Effector memory CD4-positive, alpha-beta T cell (primary cell): ENCODE results near the gene PLCB1.
"Not testable (repeated sequence)": the region's sequence is repeated elsewhere in the genome, so short reads cannot be mapped to it uniquely, and the experiment has no call there.

Experiments used
- DNase-seq, 3 donors: peaks; one replicate each; pipeline ENCODE4 v3.0.0-alpha.2; 2020
- H3K27ac ChIP-seq: 2 replicates; pipeline ENCODE4 v1.7.0; 2013; ENCODE audit warnings: mild to moderate bottlenecking, low read length, moderate library complexity; ENCODE audit not compliant: insufficient read depth, poor library complexity, severe bottlenecking
- H3K27me3 ChIP-seq: replicated peaks from 2 replicates; pipeline ENCODE4 v1.7.0; 2013; ENCODE audit warnings: mild to moderate bottlenecking, low read length; ENCODE audit not compliant: insufficient read depth, control insufficient read depth, poor library complexity, severe bottlenecking
- H3K36me3 ChIP-seq: 2 replicates; pipeline ENCODE4 v1.7.0; 2013; ENCODE audit warnings: mild to moderate bottlenecking, low read length, moderate library complexity; ENCODE audit not compliant: control insufficient read depth, insufficient read depth
- H3K4me1 ChIP-seq: 2 replicates; pipeline ENCODE4 v1.7.0; 2013; ENCODE audit warnings: low read length, mild to moderate bottlenecking; ENCODE audit not compliant: control insufficient read depth, insufficient read depth, poor library complexity, severe bottlenecking
- H3K4me3 ChIP-seq: 2 replicates; pipeline ENCODE4 v1.7.0; 2013; ENCODE audit warnings: low read length, low read depth, mild to moderate bottlenecking; ENCODE audit not compliant: insufficient read depth, poor library complexity, severe bottlenecking
- H3K9me3 ChIP-seq: 2 replicates; pipeline ENCODE4 v1.7.0; 2013; ENCODE audit warnings: mild to moderate bottlenecking, low read length, moderate library complexity; ENCODE audit not compliant: control insufficient read depth

The PLCB1 gene

GRCh38 chr20:8624616-8625015, 492.6 kb downstream of the PLCB1 start:
- Histone ChIP-seq H3K27ac (no peak overlapping the region), H3K27me3 (no peaks in the 10 kb centered on the region), H3K4me3 (no peak overlapping the region), H3K9me3 (no peaks in the 10 kb centered on the region), H3K4me1 (no peaks in the 10 kb centered on the region), H3K36me3 (no peaks in the 10 kb centered on the region)
- no peak for DNase-seq

GRCh38 chr20:8627340-8628004, 495.4 kb downstream of the PLCB1 start:
- Histone ChIP-seq H3K27me3 (no peaks in the 10 kb centered on the region), H3K4me1 (no peaks in the 10 kb centered on the region), H3K36me3 (no peaks in the 10 kb centered on the region), H3K27ac (no peak overlapping the region), H3K9me3 (no peaks in the 10 kb centered on the region), H3K4me3 (no peak overlapping the region)
- no peak for DNase-seq

GRCh38 chr20:8631271-8631670, 499.2 kb downstream of the PLCB1 start:
- H3K36me3 ChIP-seq, result no peaks in the 10 kb centered on the region
- no peak for DNase-seq
- no peaks in the 10 kb centered on the region for H3K4me1 ChIP-seq
- H3K9me3 ChIP-seq, result no peaks in the 10 kb centered on the region
- no peaks in the 10 kb centered on the region for H3K27me3 ChIP-seq
- H3K27ac ChIP-seq, result no peak overlapping the region
- no peak overlapping the region for H3K4me3 ChIP-seq

GRCh38 chr20:8633366-8633765, 501.3 kb downstream of the PLCB1 start:
- Histone ChIP-seq H3K27ac (no peak overlapping the region), H3K36me3 (no peaks in the 10 kb centered on the region), H3K4me3 (no peak overlapping the region), H3K27me3 (no peaks in the 10 kb centered on the region), H3K4me1 (no peaks in the 10 kb centered on the region), H3K9me3 (no peaks in the 10 kb centered on the region)
- DNase-seq, result no peak

- DNase-seq, result no peak
- H3K36me3 ChIP-seq, result no peaks in the 10 kb centered on the region
These were observed 503.0 kb downstream of the PLCB1 start for GRCh38 chr20:8635048-8635572.

GRCh38 chr20:8635837-8636236, 503.8 kb downstream of the PLCB1 start:
- Histone ChIP-seq H3K4me1 (no peaks in the 10 kb centered on the region), H3K27ac (no peak overlapping the region), H3K4me3 (no peak overlapping the region), H3K36me3 (no peaks in the 10 kb centered on the region), H3K9me3 (no peaks in the 10 kb centered on the region), H3K27me3 (no peaks in the 10 kb centered on the region)
- no peak for DNase-seq

More at GRCh38 chr20:8635048-8635572, 503.0 kb downstream of the PLCB1 start:
- no peak overlapping the region for H3K4me3 ChIP-seq
- H3K27me3 ChIP-seq, result no peaks in the 10 kb centered on the region
- no peaks in the 10 kb centered on the region for H3K9me3 ChIP-seq
- no peak overlapping the region for H3K27ac ChIP-seq
- H3K4me1 ChIP-seq, result no peaks in the 10 kb centered on the region

- H3K27ac ChIP-seq, result no peak overlapping the region
- no peaks in the 10 kb centered on the region for H3K9me3 ChIP-seq
- H3K4me1 ChIP-seq, result no peaks in the 10 kb centered on the region
- no peaks in the 10 kb centered on the region for H3K36me3 ChIP-seq
- no peaks in the 10 kb centered on the region for H3K27me3 ChIP-seq
- H3K4me3 ChIP-seq, result no peak overlapping the region
- DNase-seq, result no peak
These were observed 507.2 kb downstream of the PLCB1 start for GRCh38 chr20:8639112-8639778.

GRCh38 chr20:8640461-8640860, 508.4 kb downstream of the PLCB1 start:
- Histone ChIP-seq H3K27ac (no peak overlapping the region), H3K4me3 (no peak overlapping the region), H3K36me3 (no peaks in the 10 kb centered on the region), H3K4me1 (no peaks in the 10 kb centered on the region), H3K27me3 (no peaks in the 10 kb centered on the region), H3K9me3 (no peaks in the 10 kb centered on the region)
- no peak for DNase-seq

GRCh38 chr20:8642247-8642646, 510.2 kb downstream of the PLCB1 start:
- no peak overlapping the region for H3K27ac ChIP-seq
- no peak for DNase-seq
- no peaks in the 10 kb centered on the region for H3K4me1 ChIP-seq
- no peaks in the 10 kb centered on the region for H3K36me3 ChIP-seq
- no peak overlapping the region for H3K4me3 ChIP-seq
- H3K27me3 ChIP-seq, result no peaks in the 10 kb centered on the region
- no peaks in the 10 kb centered on the region for H3K9me3 ChIP-seq

- H3K27ac ChIP-seq, DNase-seq, H3K9me3 ChIP-seq, H3K4me1 ChIP-seq, H3K36me3 ChIP-seq, H3K4me3 ChIP-seq, H3K27me3 ChIP-seq: not testable (repeated sequence)
These were observed 512.4 kb downstream of the PLCB1 start for GRCh38 chr20:8644468-8644867.
